T-helper 9 cell (primary cell): ENCODE data around the gene DISP2.

Source experiments
- DNase-seq: peaks from one replicate; pipeline ENCODE4 v3.0.0-alpha.2; 2020

The DISP2 gene

DNA sequence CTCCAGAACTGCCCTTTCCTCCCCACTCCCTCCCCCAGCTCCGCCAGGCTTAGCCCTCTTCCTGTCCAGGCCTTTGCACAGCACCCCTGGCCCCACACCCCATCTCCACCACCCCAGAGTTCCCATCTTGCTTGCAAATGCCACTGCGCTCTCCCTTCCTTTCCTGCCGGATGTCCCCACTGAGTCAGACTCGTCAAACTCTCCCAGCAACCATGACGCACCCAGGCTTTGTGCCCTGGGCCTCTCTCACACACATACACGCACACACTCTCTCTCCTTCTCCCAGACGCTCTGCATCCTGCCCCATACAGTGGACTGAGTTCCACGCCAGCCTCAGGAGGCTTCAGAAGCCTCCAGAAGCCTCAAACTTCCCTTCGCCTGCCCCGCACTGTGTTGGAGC is 14.5 kb upstream of the DISP2 start:
- DNase-seq: no peak

GRCh38 chr15:40344217-40344616 is 13.8 kb upstream of the DISP2 start:
- DNase-seq: no peak

DNA sequence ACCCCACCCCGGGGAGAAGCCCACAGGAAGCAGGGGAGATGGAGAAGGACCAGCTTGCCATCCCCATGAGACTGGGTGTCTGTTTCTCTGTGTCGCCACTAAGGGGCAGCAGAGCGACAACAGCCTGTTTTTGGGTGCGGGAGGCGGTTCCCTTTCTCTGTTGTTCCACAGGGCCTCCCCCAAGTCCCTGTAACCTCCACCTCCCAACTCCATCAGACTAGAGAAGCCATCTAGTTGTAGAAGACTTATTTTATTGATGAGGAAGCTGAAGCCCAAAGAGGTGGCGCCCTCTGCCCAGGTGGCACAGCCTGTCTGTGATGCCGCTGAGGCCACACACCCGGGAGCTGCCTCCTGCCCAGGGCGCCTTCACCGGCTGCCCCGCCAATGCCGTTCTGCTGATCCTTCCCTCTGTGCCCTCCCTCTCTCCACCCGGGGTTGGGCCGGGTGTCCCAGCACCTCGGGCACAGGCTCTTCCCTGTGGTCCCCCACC is 13.3 kb upstream of the DISP2 start:
- DNase-seq: peak; percentile 59

DNA sequence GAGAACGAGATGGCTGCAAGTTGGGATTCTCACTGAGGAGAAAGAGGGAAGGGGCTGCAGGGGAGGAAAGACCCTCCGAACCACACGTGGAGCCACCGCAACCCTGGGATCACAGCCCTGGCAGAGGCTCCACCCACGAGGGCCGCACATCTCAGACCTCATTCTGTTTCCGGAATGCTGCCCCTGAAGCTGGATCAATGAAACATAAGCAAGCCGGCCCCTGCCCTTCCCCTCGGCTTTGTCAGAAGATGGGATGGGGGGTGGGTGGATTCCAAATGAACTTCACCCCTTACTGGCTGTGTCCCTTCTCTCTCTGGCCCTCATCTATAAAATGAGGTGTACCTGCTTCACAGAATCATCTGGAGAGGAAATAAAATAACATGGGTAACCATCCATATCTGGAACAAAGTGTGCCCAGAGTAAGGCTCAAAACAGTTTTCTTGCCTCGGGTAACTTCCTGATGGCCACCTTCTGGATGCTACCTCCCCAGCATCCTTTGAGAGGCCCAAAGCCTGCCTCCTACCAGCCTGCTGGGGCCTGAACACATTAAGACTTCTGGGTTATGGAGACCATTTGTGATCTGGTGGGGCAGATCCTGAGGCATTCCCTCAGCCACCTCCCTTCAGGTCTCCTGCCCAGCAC is 12.7 kb upstream of the DISP2 start:
- no peak for DNase-seq

DNA sequence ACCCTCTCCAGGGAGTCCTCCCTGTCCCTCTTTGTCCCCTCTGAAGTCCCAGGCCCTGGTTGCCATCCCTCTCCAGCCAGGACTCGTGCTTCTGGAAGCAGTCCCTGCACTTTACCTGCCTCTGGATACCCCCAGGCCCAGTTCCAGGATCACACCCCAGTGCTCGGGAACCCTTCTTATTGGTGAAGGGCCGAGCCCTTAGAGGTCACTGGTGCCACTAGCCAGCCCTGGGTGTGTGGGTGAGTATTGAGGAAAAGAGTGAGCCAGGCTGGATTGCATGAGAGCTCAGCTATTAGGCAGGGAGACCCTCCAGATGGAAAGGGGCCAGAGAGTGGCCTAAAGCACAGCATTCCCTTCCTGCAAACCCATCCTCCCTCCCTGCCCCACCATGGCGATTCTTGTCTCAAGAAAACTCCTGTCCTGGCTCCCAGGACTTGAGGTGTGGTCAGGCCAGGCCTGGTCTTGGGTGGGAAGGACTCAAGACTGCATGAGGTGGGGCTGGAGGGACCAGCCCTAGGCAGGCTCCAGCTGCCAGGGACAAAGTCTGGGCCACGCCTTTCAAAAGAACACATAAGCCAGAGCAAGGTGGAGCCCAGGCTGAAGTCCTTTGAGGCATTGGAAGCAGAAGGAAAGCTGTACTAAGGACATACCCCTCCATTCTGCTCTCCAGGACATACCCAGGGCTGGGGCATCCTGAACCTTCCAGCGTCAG is 12.0 kb upstream of the DISP2 start:
- DNase-seq: no peak

GRCh38 chr15:40346579-40347558 is 11.2 kb upstream of the DISP2 start:
- no peak for DNase-seq

GRCh38 chr15:40347559-40348473 is 10.2 kb upstream of the DISP2 start:
- DNase-seq: no peak

DNA sequence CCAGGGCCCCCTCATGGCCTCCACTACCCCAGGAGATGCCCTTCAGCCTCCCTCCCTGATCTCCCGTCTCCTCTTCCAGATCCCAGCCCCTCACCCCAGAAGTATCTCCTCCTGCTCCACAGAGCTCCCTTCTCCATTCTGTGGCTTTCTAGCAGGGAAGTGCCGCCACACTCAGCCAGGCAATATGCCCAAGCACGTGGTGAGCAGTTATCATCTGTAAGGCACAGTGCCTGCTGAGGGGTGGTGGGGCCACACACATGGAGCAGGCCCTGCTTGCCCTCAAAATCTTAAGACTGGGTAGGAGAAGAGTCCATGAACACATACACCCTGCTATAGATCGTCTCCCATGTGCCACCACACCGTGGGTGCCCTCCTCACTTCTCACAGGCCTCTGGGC is 9.5 kb upstream of the DISP2 start:
- DNase-seq: no peak

GRCh38 chr15:40349163-40349562 is 8.9 kb upstream of the DISP2 start:
- DNase-seq: no peak

GRCh38 chr15:40352281-40352901 is 5.6 kb upstream of the DISP2 start:
- no peak for DNase-seq

DNA sequence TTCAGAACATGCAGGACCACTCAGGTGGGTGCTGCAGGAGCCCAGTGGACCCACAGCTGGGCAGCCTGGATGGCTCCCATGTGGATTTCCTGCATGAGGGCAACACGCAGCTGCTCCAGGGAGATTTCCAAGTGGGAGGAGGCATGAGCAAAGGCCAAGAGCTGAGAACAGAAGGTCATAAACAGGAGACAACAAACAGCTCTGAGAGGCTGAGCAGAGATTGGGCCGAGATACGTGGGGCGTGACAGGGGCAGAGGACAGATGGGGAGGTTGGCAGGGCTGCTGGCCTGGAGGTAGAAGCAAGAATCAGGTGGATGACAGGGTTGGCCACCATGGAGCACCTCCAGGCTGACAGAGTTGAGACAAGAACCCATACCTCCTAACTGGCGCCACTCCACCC is 4.3 kb upstream of the DISP2 start:
- no peak for DNase-seq

GRCh38 chr15:40354408-40355171 is 3.4 kb upstream of the DISP2 start:
- DNase-seq: no peak

- DNase-seq: no peak
Observed at GRCh38 chr15:40355976-40356585, 1.9 kb upstream of the DISP2 start.

GRCh38 chr15:40357246-40357645 is 773 bp upstream of the DISP2 start:
- no peak for DNase-seq

DNA sequence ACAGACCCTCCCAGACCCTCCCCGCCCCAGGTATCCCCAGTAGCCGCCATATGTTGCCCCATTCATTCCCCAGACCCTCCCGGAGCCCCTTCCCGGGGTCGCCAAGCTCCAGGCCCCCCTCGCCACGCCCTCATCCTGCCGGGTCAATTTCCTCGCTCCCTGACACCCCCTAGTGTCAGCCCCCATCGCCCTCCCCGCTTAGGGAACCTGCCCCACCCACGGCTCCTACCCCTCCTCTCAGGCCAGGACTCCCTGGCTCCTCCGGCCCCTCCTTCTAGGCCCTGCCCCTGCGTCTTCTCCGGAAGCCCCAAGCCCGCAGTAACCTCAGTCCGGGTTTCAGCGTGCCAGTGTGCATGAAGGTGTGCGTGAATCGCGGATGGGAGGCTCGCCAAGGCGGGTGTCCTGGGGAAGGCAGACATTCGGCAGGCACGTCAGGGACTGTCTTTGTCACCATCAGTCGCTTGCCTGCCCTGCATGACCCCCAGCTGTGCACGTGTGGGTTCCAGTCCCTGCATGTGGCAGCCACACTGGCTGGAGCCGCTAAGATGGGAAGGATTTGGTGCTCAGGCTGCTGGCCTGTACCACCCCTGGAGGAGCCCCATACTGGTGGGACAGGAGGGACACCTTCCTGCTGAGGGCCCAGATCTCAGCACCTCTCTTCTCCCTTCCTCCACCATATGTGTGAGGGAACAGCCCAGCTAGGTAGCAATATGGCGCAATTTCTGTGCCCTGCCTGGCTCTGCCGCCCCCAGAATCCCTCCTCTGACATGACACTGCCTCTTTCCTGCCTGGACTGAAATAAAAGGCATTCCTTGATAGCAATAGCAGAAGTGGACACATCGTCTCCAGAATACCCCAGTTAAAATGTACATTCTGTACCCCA is 693 bp downstream of the DISP2 start:
- peak; percentile 27 for DNase-seq

DNA sequence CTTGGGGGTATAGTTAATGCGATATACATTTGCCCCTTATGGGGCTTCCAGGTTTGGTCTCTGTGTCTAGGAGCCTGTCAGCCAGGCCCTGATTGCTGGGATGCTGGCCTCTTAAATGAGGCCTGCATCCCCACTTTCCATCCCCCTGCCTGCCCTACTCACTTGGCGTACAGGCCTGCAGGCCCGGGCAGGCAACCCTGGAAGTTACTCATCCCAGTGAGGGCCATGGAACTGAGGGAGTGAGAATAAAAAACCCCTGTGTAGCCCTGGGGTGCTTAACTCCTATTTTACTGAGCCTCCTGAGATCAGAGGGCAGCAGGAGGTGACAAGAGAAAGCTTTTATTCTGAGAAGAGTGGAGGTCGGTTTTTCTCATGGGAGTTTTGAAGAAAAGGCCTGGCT is 2.0 kb downstream of the DISP2 start:
- no peak for DNase-seq

GRCh38 chr15:40361640-40362039 is 3.6 kb downstream of the DISP2 start:
- no peak for DNase-seq

DNA sequence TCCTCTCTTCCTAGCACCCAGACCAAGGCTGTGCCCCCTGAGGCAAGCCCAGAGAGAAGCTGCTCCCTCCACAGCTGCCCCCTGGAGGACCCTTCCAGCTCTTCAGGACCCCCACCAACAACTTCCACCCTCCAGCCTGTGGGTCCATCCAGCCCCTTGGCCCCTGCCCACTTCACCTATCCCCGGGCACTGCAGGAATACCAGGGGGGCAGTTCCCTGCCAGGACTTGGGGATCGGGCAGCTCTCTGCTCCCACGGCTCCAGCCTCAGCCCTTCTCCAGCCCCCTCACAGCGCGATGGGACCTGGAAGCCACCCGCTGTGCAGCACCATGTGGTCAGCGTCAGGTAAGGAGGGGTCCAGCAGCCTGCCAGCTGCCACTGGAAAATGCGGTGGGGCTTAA is 5.6 kb downstream of the DISP2 start:
- no peak for DNase-seq

DNA sequence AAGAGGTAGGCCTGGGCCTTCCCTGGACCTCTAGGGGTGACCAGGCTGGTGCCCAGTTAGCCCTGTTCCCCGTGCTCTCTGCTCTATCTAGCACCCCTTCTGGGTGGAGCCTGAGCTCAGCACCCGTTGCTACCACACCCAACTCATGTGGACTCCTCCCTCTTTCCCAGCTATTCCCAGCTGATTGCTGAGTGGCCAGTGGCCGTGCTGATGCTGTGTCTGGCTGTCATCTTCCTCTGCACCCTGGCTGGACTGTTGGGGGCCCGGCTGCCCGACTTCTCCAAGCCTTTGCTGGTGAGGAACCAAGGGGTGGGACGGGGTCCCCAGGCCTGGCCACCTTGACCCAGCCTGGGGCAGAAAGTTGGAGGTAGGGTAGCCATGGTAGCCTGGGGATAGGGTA is 6.2 kb downstream of the DISP2 start:
- DNase-seq: no peak

GRCh38 chr15:40365016-40365415 is 7.0 kb downstream of the DISP2 start:
- DNase-seq: no peak
